Stimulated activated naive CD8-positive, alpha-beta T cell treated with anti-CD3 and anti-CD28 coated beads, Interleukin-15, Interleukin-2, amounts not matched to agents 100 U/mL and 50 U/mL, for 24 hours (primary cell): ENCODE results near the gene NKX2-2.

Experiments
- ATAC-seq: fragments of 150-1000 bp; cut with Tn5 transposase; one replicate; pipeline ENCODE4 v1.10.0; 2021
- DNase-seq: peaks from one replicate; pipeline ENCODE4 v3.0.0; 2021

Gene NKX2-2

GRCh38 chr20:21521596-21522480, 8.0 kb upstream of the NKX2-2 start:
- DNase-seq (no peak), ATAC-seq (no peak)

- ATAC-seq (no peak), DNase-seq (no peak)
Measured at GRCh38 chr20:21520702-21521595, 7.1 kb upstream of the NKX2-2 start.

- no peak for ATAC-seq
Measured at GRCh38 chr20:21519136-21519584, 5.3 kb upstream of the NKX2-2 start.

GRCh38 chr20:21518292-21518991, 4.6 kb upstream of the NKX2-2 start:
- DNase-seq, result no peak

More at GRCh38 chr20:21519136-21519584, 5.3 kb upstream of the NKX2-2 start:
- DNase-seq, result no peak

GRCh38 chr20:21517566-21518277, 3.9 kb upstream of the NKX2-2 start:
- DNase-seq, result no peak
- no peak for ATAC-seq

More at GRCh38 chr20:21518292-21518991, 4.6 kb upstream of the NKX2-2 start:
- ATAC-seq, result no peak

GRCh38 chr20:21516861-21517565, 3.1 kb upstream of the NKX2-2 start:
- ATAC-seq (no peak), DNase-seq (no peak)

- DNase-seq, result no peak
- no peak for ATAC-seq
Measured at GRCh38 chr20:21516180-21516567, 2.3 kb upstream of the NKX2-2 start.

GRCh38 chr20:21515300-21516179, 1.7 kb upstream of the NKX2-2 start:
- no peak for DNase-seq
- no peak for ATAC-seq

- ATAC-seq (no peak), DNase-seq (no peak)
Measured at GRCh38 chr20:21514553-21515251, 838 bp upstream of the NKX2-2 start.

- DNase-seq (no peak), ATAC-seq (no peak)
Measured at GRCh38 chr20:21513181-21513663, 642 bp downstream of the NKX2-2 start.

GRCh38 chr20:21512634-21513180, 1.2 kb downstream of the NKX2-2 start:
- no peak for ATAC-seq

GRCh38 chr20:21511850-21512633, 1.8 kb downstream of the NKX2-2 start:
- ATAC-seq (no peak), DNase-seq (no peak)

More at GRCh38 chr20:21512634-21513180, 1.2 kb downstream of the NKX2-2 start:
- DNase-seq, result no peak

- no peak for ATAC-seq
- DNase-seq, result no peak
Measured at GRCh38 chr20:21511485-21511849, 2.4 kb downstream of the NKX2-2 start.

- DNase-seq, result no peak
Measured at GRCh38 chr20:21510414-21511384, 3.2 kb downstream of the NKX2-2 start.

GRCh38 chr20:21509597-21510371, 4.1 kb downstream of the NKX2-2 start:
- DNase-seq (no peak), ATAC-seq (no peak)

More at GRCh38 chr20:21510414-21511384, 3.2 kb downstream of the NKX2-2 start:
- ATAC-seq, result no peak

- DNase-seq, result no peak
- no peak for ATAC-seq
Measured at GRCh38 chr20:21509079-21509596, 4.7 kb downstream of the NKX2-2 start.
